GM23248 (cell line): ENCODE results near the gene RUNDC1. TPM values are rescaled to one million over a fixed set of nuclear protein-coding genes. Genes with fewer than 3 reads are reported as not detected.

Experiments used
- DNase-seq: peaks from one replicate; pipeline ENCODE4 v3.0.0-alpha.2; 2015
- H2AFZ ChIP-seq: fragments of 200-600 bp; sonication (generic); 2 replicates; pipeline ENCODE4 v1.6.1; 2016; ENCODE audit warnings: antibody characterized with exemption
- H3F3A ChIP-seq: fragments of 200-600 bp; sonication (generic); 2 replicates; pipeline ENCODE4 v1.6.1; 2016; ENCODE audit warnings: mild to moderate bottlenecking, antibody characterized with exemption, mixed run types; ENCODE audit not compliant: insufficient read depth
- H3K27ac ChIP-seq: fragments of 200-600 bp; sonication (generic); 2 replicates; pipeline ENCODE4 v1.5.1; 2016; ENCODE audit warnings: mild to moderate bottlenecking
- H3K27me3 ChIP-seq: fragments of 200-600 bp; sonication (generic); replicated peaks from 2 replicates; pipeline ENCODE4 v1.6.1; 2016; ENCODE audit warnings: mild to moderate bottlenecking; ENCODE audit not compliant: insufficient read depth
- H3K36me3 ChIP-seq: fragments of 200-600 bp; sonication (generic); 2 replicates; pipeline ENCODE4 v1.6.1; 2016; ENCODE audit warnings: low read depth, mild to moderate bottlenecking
- H3K4me1 ChIP-seq: fragments of 200-600 bp; sonication (generic); 2 replicates; pipeline ENCODE4 v1.6.1; 2016; ENCODE audit warnings: mild to moderate bottlenecking; ENCODE audit not compliant: insufficient read depth
- H3K4me2 ChIP-seq: fragments of 200-600 bp; sonication (generic); one replicate; pipeline ENCODE4 v1.6.1; 2016; ENCODE audit warnings: mild to moderate bottlenecking; ENCODE audit not compliant: unreplicated experiment
- H3K4me3 ChIP-seq: fragments of 200-600 bp; sonication (generic); 2 replicates; pipeline ENCODE4 v1.5.1; 2016; ENCODE audit warnings: mild to moderate bottlenecking
- H3K79me2 ChIP-seq: fragments of 200-600 bp; sonication (generic); 2 replicates; pipeline ENCODE4 v1.6.1; 2016; ENCODE audit warnings: mild to moderate bottlenecking; ENCODE audit not compliant: insufficient read depth
- H3K9ac ChIP-seq: fragments of 200-600 bp; sonication (generic); 2 replicates; pipeline ENCODE4 v1.6.1; 2016; ENCODE audit warnings: mild to moderate bottlenecking
- H3K9me2 ChIP-seq: fragments of 200-600 bp; sonication (generic); 2 replicates; pipeline ENCODE4 v1.6.1; 2016; ENCODE audit warnings: mixed run types, mild to moderate bottlenecking, moderate library complexity; ENCODE audit not compliant: insufficient read depth
- H3K9me3 ChIP-seq: fragments of 200-600 bp; sonication (generic); one replicate; pipeline ENCODE4 v1.6.1; 2017; ENCODE audit warnings: low read depth
- H4K20me1 ChIP-seq: fragments of 200-600 bp; sonication (generic); 2 replicates; pipeline ENCODE4 v1.6.0; 2016; ENCODE audit not compliant: insufficient read depth
- EZH2 ChIP-seq: fragments of 200-600 bp; sonication (generic); IDR thresholded peaks from 2 replicates; pipeline ENCODE4 v1.6.1; 2018; ENCODE audit warnings: antibody characterized with exemption, mild to moderate bottlenecking; ENCODE audit not compliant: insufficient read depth, poor library complexity, severe bottlenecking
- EZH2phosphoT487 ChIP-seq: fragments of 200-600 bp; sonication (generic); IDR thresholded peaks from 2 replicates; pipeline ENCODE4 v1.6.1; 2018; ENCODE audit warnings: antibody characterized with exemption, moderate library complexity, mild to moderate bottlenecking, low read depth; ENCODE audit not compliant: insufficient read depth
- WGBS, 2 experiments: methylation state at CpG; one replicate each; pipeline ENCODE4 v1.1.6; 2015 to 2017; ENCODE audit warnings: low lambda C conversion rate in 2 of 2, low coverage in 1 of 2; ENCODE audit errors: missing lambda C conversion rate in 2 of 2; 5-methylcytosine and 5-hydroxymethylcytosine counted together
- in situ Hi-C: fragments of 300-500 bp; cut with MboI; formaldehyde crosslinking; loops from 2 replicates; pipeline ENCODE4 v1.15.0; 2020
- polyA plus RNA-seq: library from polyadenylated mRNA; unstranded; fragments of >200 nt; fragmentation: Nextera tagmentation; extraction: Ambion mirVana; gene quantifications from 2 replicates; pipeline ENCODE4 v1.2.1, GENCODE V29; 2016
- total RNA-seq: library from RNA; depleted of rRNA; stranded (reverse); fragments of >200 nt; shearing (Covaris generic); gene quantifications from 2 replicates; pipeline ENCODE4 v1.2.3, GENCODE V29; 2014

Gene RUNDC1
- total and polyA plus RNA-seq, 2 experiments from 2014 or later: 7.6 to 8.0 TPM

GRCh38 chr17:42950044-42950783 is 30.2 kb upstream of the RUNDC1 start:
- Histone ChIP-seq H3K79me2 (no peaks in the 10 kb centered on the region), H3K4me3 (no peak overlapping the region), H2AFZ (no peak overlapping the region), H3K27me3 (no peaks in the 10 kb centered on the region), H3K9me3 (no peaks in the 10 kb centered on the region), H3K27ac (no peak overlapping the region), H3K4me1 (no peaks in the 10 kb centered on the region), H3K9ac (no peak overlapping the region), H3F3A (peaks cover 14% of the 10 kb centered on the region; the same call in 1 of the 2 replicates), H3K9me2 (no peaks in the 10 kb centered on the region), H3K4me2 (no peak overlapping the region), H4K20me1 (no peaks in the 10 kb centered on the region), H3K36me3 (peaks cover 15% of the 10 kb centered on the region; the same call in 1 of the 2 replicates)
- WGBS, 2 experiments: 83 to 85% methylated on average over 13 of the region's 13 CpGs
- TF ChIP-seq EZH2phosphoT487 (no peak), EZH2 (no peak)
- no peak for DNase-seq
- in situ Hi-C loops: no loop called here

GRCh38 chr17:42953669-42954068 is 26.7 kb upstream of the RUNDC1 start:
- Histone ChIP-seq H3K79me2 (no peaks in the 10 kb centered on the region), H3K9me2 (no peaks in the 10 kb centered on the region), H3K4me1 (no peaks in the 10 kb centered on the region), H4K20me1 (no peaks in the 10 kb centered on the region), H2AFZ (no peak overlapping the region), H3K4me2 (no peak overlapping the region), H3K4me3 (no peak overlapping the region), H3K36me3 (peaks cover 27% of the 10 kb centered on the region; the same call in 1 of the 2 replicates), H3K27me3 (no peaks in the 10 kb centered on the region), H3K9ac (no peak overlapping the region), H3K27ac (no peak overlapping the region), H3K9me3 (no peaks in the 10 kb centered on the region), H3F3A (0 out of 2 replicates have a peak, but pooled peaks cover 6% of the 10 kb centered on the region)
- 100% methylated on average over 1 of the region's 1 CpG for WGBS, 2 experiments
- TF ChIP-seq EZH2 (no peak), EZH2phosphoT487 (no peak)
- no peak for DNase-seq
- in situ Hi-C loops: no loop called here

GRCh38 chr17:42964161-42964932 is 16.0 kb upstream of the RUNDC1 start, which contains the start of gene AARSD1:
Gene AARSD1, minus strand, starts transcription at chr17:42964454. Its CDS starts 14 bp downstream, at chr17:42964440.
- Histone ChIP-seq H3F3A (peaks cover 13% of the 10 kb centered on the region; the same call in 1 of the 2 replicates), H3K27ac (peak within 1 kb of the TSS; percentile 74), H3K4me3 (peak within 1 kb of the TSS; percentile 77), H4K20me1 (no peaks in the 10 kb centered on the region), H2AFZ (peak within 1 kb of the TSS; percentile 84), H3K9me3 (no peaks in the 10 kb centered on the region), H3K4me1 (peaks cover 5% of the 10 kb centered on the region), H3K9ac (peak within 1 kb of the TSS; percentile 83), H3K79me2 (peaks cover 21% of the 10 kb centered on the region), H3K36me3 (peaks cover 14% of the 10 kb centered on the region; the same call in 1 of the 2 replicates), H3K9me2 (no peaks in the 10 kb centered on the region), H3K4me2 (peak within 1 kb of the TSS; percentile 95), H3K27me3 (no peaks in the 10 kb centered on the region)
- DNase-seq: peak; percentile 97
- TF ChIP-seq EZH2: no peak
- no peak for TF ChIP-seq EZH2phosphoT487
- in situ Hi-C loops: no loop called here
- 2% methylated on average over 43 of the region's 43 CpGs for WGBS, 2 experiments

- no peak for TF ChIP-seq EZH2
- TF ChIP-seq EZH2phosphoT487: no peak
- in situ Hi-C loops: no loop called here
Observed at GRCh38 chr17:42967925-42968324, 12.4 kb upstream of the RUNDC1 start.

More at GRCh38 chr17:42967925-42968324, 12.4 kb upstream of the RUNDC1 start:
- Histone ChIP-seq H3K9me3 (no peaks in the 10 kb centered on the region), H3K9ac (no peak overlapping the region), H3K4me2 (no peak overlapping the region), H3K4me1 (peaks cover 5% of the 10 kb centered on the region), H3K4me3 (no peak overlapping the region), H3K27me3 (no peaks in the 10 kb centered on the region), H2AFZ (no peak overlapping the region), H4K20me1 (no peaks in the 10 kb centered on the region), H3K36me3 (no peaks in the 10 kb centered on the region), H3F3A (peaks cover 13% of the 10 kb centered on the region; the same call in 1 of the 2 replicates), H3K79me2 (peaks cover 12% of the 10 kb centered on the region), H3K27ac (no peak overlapping the region), H3K9me2 (no peaks in the 10 kb centered on the region)
- DNase-seq: no peak
- 36 to 67% methylated on average over 1 of the region's 1 CpG for WGBS, 2 experiments
